Mesothelial cell of epicardium (in vitro differentiated cells): ENCODE data around the gene SHCBP1. TPM values are rescaled to one million over a fixed set of nuclear protein-coding genes. Genes with fewer than 3 reads are reported as not detected.
"Not testable (repeated sequence)": the region's sequence is repeated elsewhere in the genome, so short reads cannot be mapped to it uniquely, and the experiment has no call there.

Experiments
- DNase-seq, 2 experiments: peaks; one replicate each; pipeline ENCODE4 v3.0.0; 2021; ENCODE audit warnings: low spot score in 2 of 2; ENCODE audit not compliant: unreplicated experiment in 2 of 2
- H3K27ac Mint-ChIP-seq: 2 replicates; pipeline ENCODE4 v1.8.0; 2021; ENCODE audit warnings: mixed read lengths
- H3K27me3 Mint-ChIP-seq: 2 replicates; pipeline ENCODE4 v1.8.0; 2021; ENCODE audit warnings: low read depth, mixed read lengths
- H3K36me3 Mint-ChIP-seq: 2 replicates; pipeline ENCODE4 v1.8.0; 2021; ENCODE audit warnings: mixed read lengths
- H3K4me1 Mint-ChIP-seq: 2 replicates; pipeline ENCODE4 v1.8.0; 2021; ENCODE audit warnings: mixed read lengths
- H3K4me3 Mint-ChIP-seq: 2 replicates; pipeline ENCODE4 v1.8.0; 2021; ENCODE audit warnings: mild to moderate bottlenecking, moderate library complexity, mixed read lengths
- H3K9me3 Mint-ChIP-seq: 2 replicates; pipeline ENCODE4 v1.8.0; 2021; ENCODE audit warnings: mixed read lengths
- CTCF ChIP-seq: fragments of 200-600 bp; sonication (generic); IDR thresholded peaks from one replicate; pipeline ENCODE4 v1.5.0; 2021; ENCODE audit warnings: antibody characterized with exemption; ENCODE audit not compliant: unreplicated experiment
- total RNA-seq: library from RNA; stranded (reverse); gene quantifications from 3 replicates; pipeline ENCODE4 v1.2.1, GENCODE V29; 2021

SHCBP1 gene
- total RNA-seq, 1 donor from 2014 or later, result 5.1 TPM

- no peak for DNase-seq
- no peak for TF ChIP-seq CTCF
- H3K4me1 Mint-ChIP-seq, result peaks cover 18% of the 10 kb centered on the region
- no peak overlapping the region for H3K4me3 Mint-ChIP-seq
- no peaks in the 10 kb centered on the region for H3K36me3 Mint-ChIP-seq
- H3K9me3 Mint-ChIP-seq, result no peaks in the 10 kb centered on the region
- H3K27me3 Mint-ChIP-seq, result peaks cover 7% of the 10 kb centered on the region
- no peak overlapping the region for H3K27ac Mint-ChIP-seq
These were observed 8.4 kb upstream of the SHCBP1 start for GRCh38 chr16:46629331-46630219.

- no peak for TF ChIP-seq CTCF
- Mint-ChIP-seq H3K4me1 (peaks cover 18% of the 10 kb centered on the region), H3K36me3 (no peaks in the 10 kb centered on the region), H3K9me3 (no peaks in the 10 kb centered on the region), H3K27me3 (peaks cover 7% of the 10 kb centered on the region), H3K4me3 (no peak overlapping the region), H3K27ac (no peak overlapping the region)
- DNase-seq, result no peak
These were observed 6.6 kb upstream of the SHCBP1 start for GRCh38 chr16:46627746-46628145.

GRCh38 chr16:46626681-46627080, 5.5 kb upstream of the SHCBP1 start:
- H3K4me1 Mint-ChIP-seq, result peaks cover 10% of the 10 kb centered on the region
- not testable (repeated sequence) for H3K9me3 Mint-ChIP-seq, DNase-seq, H3K27ac Mint-ChIP-seq, H3K4me3 Mint-ChIP-seq, H3K27me3 Mint-ChIP-seq, H3K36me3 Mint-ChIP-seq

- DNase-seq, H3K27me3 Mint-ChIP-seq, H3K27ac Mint-ChIP-seq, H3K36me3 Mint-ChIP-seq, H3K9me3 Mint-ChIP-seq, H3K4me3 Mint-ChIP-seq: not testable (repeated sequence)
- H3K4me1 Mint-ChIP-seq, result peaks cover 16% of the 10 kb centered on the region
These were observed 3.7 kb upstream of the SHCBP1 start for GRCh38 chr16:46624862-46625261.

GRCh38 chr16:46623707-46624106, 2.5 kb upstream of the SHCBP1 start:
- H3K9me3 Mint-ChIP-seq, H3K27ac Mint-ChIP-seq, H3K27me3 Mint-ChIP-seq, DNase-seq, H3K36me3 Mint-ChIP-seq, H3K4me1 Mint-ChIP-seq, H3K4me3 Mint-ChIP-seq: not testable (repeated sequence)

GRCh38 chr16:46623246-46623645, 2.1 kb upstream of the SHCBP1 start:
- H3K4me1 Mint-ChIP-seq, DNase-seq, H3K27me3 Mint-ChIP-seq, H3K36me3 Mint-ChIP-seq, H3K27ac Mint-ChIP-seq, H3K9me3 Mint-ChIP-seq, H3K4me3 Mint-ChIP-seq: not testable (repeated sequence)

GRCh38 chr16:46621934-46622676, 926 bp upstream of the SHCBP1 start:
- Mint-ChIP-seq H3K4me1 (peaks cover 7% of the 10 kb centered on the region), H3K27ac (no peak overlapping the region), H3K27me3 (no peaks in the 10 kb centered on the region), H3K4me3 (peak overlapping the region; percentile 88), H3K9me3 (no peaks in the 10 kb centered on the region), H3K36me3 (no peaks in the 10 kb centered on the region)
- no peak for TF ChIP-seq CTCF
- DNase-seq, result no peak
